OCI-LY3 (cell line): ENCODE measurements around the gene SLC25A21.

Experiments
- EZH2phosphoT487 ChIP-seq: fragments of 200-600 bp; shearing (Covaris generic); IDR thresholded peaks from 2 replicates; pipeline ENCODE4 v1.6.1; 2018; ENCODE audit warnings: antibody characterized with exemption, mixed run types, low read depth
- TF ChIP-seq, protein P1 (sequence below): fragments of 200-600, 300-600 bp; sonication (generic); IDR thresholded peaks from 2 replicates; pipeline ENCODE4 v1.5.1; 2014; ENCODE audit warnings: antibody characterized with exemption, low read length, low read depth

DNA sequence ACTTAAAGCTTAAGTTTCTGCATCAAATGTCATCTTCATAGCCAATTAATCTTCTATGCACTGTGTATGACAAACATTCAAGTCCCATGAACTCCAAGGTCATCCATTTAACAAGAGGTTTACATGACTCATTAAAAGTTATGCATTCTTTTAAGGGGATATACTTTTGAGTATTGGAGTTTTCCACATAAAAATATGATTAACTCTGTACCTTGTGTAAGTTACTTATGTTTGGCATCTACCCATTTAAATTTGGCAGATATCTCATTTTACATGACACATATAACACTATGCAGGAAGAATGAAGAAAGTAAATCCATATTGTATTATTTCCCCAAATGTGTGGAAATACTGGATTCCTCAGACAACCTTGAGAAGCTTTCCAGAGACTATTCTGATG is 270.5 kb downstream of the SLC25A21 start:
- TF ChIP-seq, protein P1, sequence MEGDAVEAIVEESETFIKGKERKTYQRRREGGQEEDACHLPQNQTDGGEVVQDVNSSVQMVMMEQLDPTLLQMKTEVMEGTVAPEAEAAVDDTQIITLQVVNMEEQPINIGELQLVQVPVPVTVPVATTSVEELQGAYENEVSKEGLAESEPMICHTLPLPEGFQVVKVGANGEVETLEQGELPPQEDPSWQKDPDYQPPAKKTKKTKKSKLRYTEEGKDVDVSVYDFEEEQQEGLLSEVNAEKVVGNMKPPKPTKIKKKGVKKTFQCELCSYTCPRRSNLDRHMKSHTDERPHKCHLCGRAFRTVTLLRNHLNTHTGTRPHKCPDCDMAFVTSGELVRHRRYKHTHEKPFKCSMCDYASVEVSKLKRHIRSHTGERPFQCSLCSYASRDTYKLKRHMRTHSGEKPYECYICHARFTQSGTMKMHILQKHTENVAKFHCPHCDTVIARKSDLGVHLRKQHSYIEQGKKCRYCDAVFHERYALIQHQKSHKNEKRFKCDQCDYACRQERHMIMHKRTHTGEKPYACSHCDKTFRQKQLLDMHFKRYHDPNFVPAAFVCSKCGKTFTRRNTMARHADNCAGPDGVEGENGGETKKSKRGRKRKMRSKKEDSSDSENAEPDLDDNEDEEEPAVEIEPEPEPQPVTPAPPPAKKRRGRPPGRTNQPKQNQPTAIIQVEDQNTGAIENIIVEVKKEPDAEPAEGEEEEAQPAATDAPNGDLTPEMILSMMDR, result no peak
- TF ChIP-seq EZH2phosphoT487, result no peak
